ENCODE data around the gene PAMR1.

Gene PAMR1

GRCh38 chr11:35491231-35491871 is 34.1 kb downstream of the PAMR1 start:
- H3K27ac ChIP-seq (ENCODE audit: low read length), result no peak overlapping the region
- no peak overlapping the region for H3K9ac ChIP-seq (ENCODE audit: low read length)
- H3K27me3 ChIP-seq (ENCODE audit: control insufficient read depth, insufficient read depth, low read length), result no peaks in the 10 kb centered on the region
- H3K9me3 ChIP-seq (ENCODE audit: control insufficient read depth, low read depth, low read length), result no peaks in the 10 kb centered on the region
- no peaks in the 10 kb centered on the region for H3K36me3 ChIP-seq (ENCODE audit: control insufficient read depth, low read depth, low read length)
- peaks cover 2% of the 10 kb centered on the region for H3K4me1 ChIP-seq (ENCODE audit: control insufficient read depth, low read depth, low read length)
- no peak overlapping the region for H3K4me3 ChIP-seq (ENCODE audit: low read length)

GRCh38 chr11:35488117-35488516 is 37.3 kb downstream of the PAMR1 start:
- no peaks in the 10 kb centered on the region for H3K36me3 ChIP-seq (ENCODE audit: control insufficient read depth, low read depth, low read length)
- H3K9ac ChIP-seq (ENCODE audit: low read length), result no peak overlapping the region
- no peaks in the 10 kb centered on the region for H3K27me3 ChIP-seq (ENCODE audit: control insufficient read depth, insufficient read depth, low read length)
- peaks cover 1% of the 10 kb centered on the region for H3K9me3 ChIP-seq (ENCODE audit: control insufficient read depth, low read depth, low read length)
- H3K27ac ChIP-seq (ENCODE audit: low read length), result no peak overlapping the region
- H3K4me3 ChIP-seq (ENCODE audit: low read length), result no peak overlapping the region
- H3K4me1 ChIP-seq (ENCODE audit: control insufficient read depth, low read depth, low read length), result no peaks in the 10 kb centered on the region

- Histone ChIP-seq H3K27me3 (ENCODE audit: control insufficient read depth, insufficient read depth, low read length) (no peaks in the 10 kb centered on the region), H3K27ac (ENCODE audit: low read length) (no peak overlapping the region), H3K4me3 (ENCODE audit: low read length) (no peak overlapping the region), H3K9me3 (ENCODE audit: control insufficient read depth, low read depth, low read length) (peaks cover 6% of the 10 kb centered on the region), H3K4me1 (ENCODE audit: control insufficient read depth, low read depth, low read length) (no peaks in the 10 kb centered on the region), H3K36me3 (ENCODE audit: control insufficient read depth, low read depth, low read length) (no peaks in the 10 kb centered on the region), H3K9ac (ENCODE audit: low read length) (no peak overlapping the region)
Observed at GRCh38 chr11:35487532-35488078, 37.8 kb downstream of the PAMR1 start.

GRCh38 chr11:35486934-35487333 is 38.5 kb downstream of the PAMR1 start:
- H3K9ac ChIP-seq (ENCODE audit: low read length), result no peak overlapping the region
- no peaks in the 10 kb centered on the region for H3K36me3 ChIP-seq (ENCODE audit: control insufficient read depth, low read depth, low read length)
- no peak overlapping the region for H3K4me3 ChIP-seq (ENCODE audit: low read length)
- no peaks in the 10 kb centered on the region for H3K4me1 ChIP-seq (ENCODE audit: control insufficient read depth, low read depth, low read length)
- H3K9me3 ChIP-seq (ENCODE audit: control insufficient read depth, low read depth, low read length), result peaks cover 7% of the 10 kb centered on the region
- no peaks in the 10 kb centered on the region for H3K27me3 ChIP-seq (ENCODE audit: control insufficient read depth, insufficient read depth, low read length)
- no peak overlapping the region for H3K27ac ChIP-seq (ENCODE audit: low read length)

- Histone ChIP-seq H3K36me3 (ENCODE audit: control insufficient read depth, low read depth, low read length) (no peaks in the 10 kb centered on the region), H3K4me1 (ENCODE audit: control insufficient read depth, low read depth, low read length) (no peaks in the 10 kb centered on the region), H3K9ac (ENCODE audit: low read length) (no peak overlapping the region), H3K27me3 (ENCODE audit: control insufficient read depth, insufficient read depth, low read length) (no peaks in the 10 kb centered on the region), H3K9me3 (ENCODE audit: control insufficient read depth, low read depth, low read length) (peaks cover 7% of the 10 kb centered on the region), H3K4me3 (ENCODE audit: low read length) (no peak overlapping the region), H3K27ac (ENCODE audit: low read length) (no peak overlapping the region)
Observed at GRCh38 chr11:35486446-35486845, 39.0 kb downstream of the PAMR1 start.

- peaks cover 7% of the 10 kb centered on the region for H3K9me3 ChIP-seq (ENCODE audit: control insufficient read depth, low read depth, low read length)
Observed at GRCh38 chr11:35485656-35486322, 39.6 kb downstream of the PAMR1 start.

GRCh38 chr11:35484435-35484834 is 41.0 kb downstream of the PAMR1 start:
- Histone ChIP-seq H3K36me3 (ENCODE audit: control insufficient read depth, low read depth, low read length) (no peaks in the 10 kb centered on the region), H3K27ac (ENCODE audit: low read length) (no peak overlapping the region), H3K9ac (ENCODE audit: low read length) (no peak overlapping the region), H3K4me3 (ENCODE audit: low read length) (no peak overlapping the region), H3K4me1 (ENCODE audit: control insufficient read depth, low read depth, low read length) (no peaks in the 10 kb centered on the region), H3K9me3 (ENCODE audit: control insufficient read depth, low read depth, low read length) (peaks cover 7% of the 10 kb centered on the region), H3K27me3 (ENCODE audit: control insufficient read depth, insufficient read depth, low read length) (no peaks in the 10 kb centered on the region)

More at GRCh38 chr11:35485656-35486322, 39.6 kb downstream of the PAMR1 start:
- Histone ChIP-seq H3K27ac (ENCODE audit: low read length) (no peak overlapping the region), H3K4me3 (ENCODE audit: low read length) (no peak overlapping the region), H3K36me3 (ENCODE audit: control insufficient read depth, low read depth, low read length) (no peaks in the 10 kb centered on the region), H3K4me1 (ENCODE audit: control insufficient read depth, low read depth, low read length) (no peaks in the 10 kb centered on the region), H3K27me3 (ENCODE audit: control insufficient read depth, insufficient read depth, low read length) (no peaks in the 10 kb centered on the region), H3K9ac (ENCODE audit: low read length) (no peak overlapping the region)

GRCh38 chr11:35483131-35483820 is 42.1 kb downstream of the PAMR1 start:
- Histone ChIP-seq H3K4me3 (ENCODE audit: low read length) (no peak overlapping the region), H3K4me1 (ENCODE audit: control insufficient read depth, low read depth, low read length) (peaks cover 10% of the 10 kb centered on the region), H3K27me3 (ENCODE audit: control insufficient read depth, insufficient read depth, low read length) (no peaks in the 10 kb centered on the region), H3K9me3 (ENCODE audit: control insufficient read depth, low read depth, low read length) (peaks cover 7% of the 10 kb centered on the region), H3K27ac (ENCODE audit: low read length) (no peak overlapping the region), H3K36me3 (ENCODE audit: control insufficient read depth, low read depth, low read length) (no peaks in the 10 kb centered on the region), H3K9ac (ENCODE audit: low read length) (no peak overlapping the region)

GRCh38 chr11:35479731-35480130 is 45.7 kb downstream of the PAMR1 start:
- H3K9me3 ChIP-seq (ENCODE audit: control insufficient read depth, low read depth, low read length), result peaks cover 7% of the 10 kb centered on the region
- no peak overlapping the region for H3K4me3 ChIP-seq (ENCODE audit: low read length)
- no peak overlapping the region for H3K9ac ChIP-seq (ENCODE audit: low read length)
- H3K36me3 ChIP-seq (ENCODE audit: control insufficient read depth, low read depth, low read length), result no peaks in the 10 kb centered on the region
- no peaks in the 10 kb centered on the region for H3K27me3 ChIP-seq (ENCODE audit: control insufficient read depth, insufficient read depth, low read length)
- peaks cover 20% of the 10 kb centered on the region for H3K4me1 ChIP-seq (ENCODE audit: control insufficient read depth, low read depth, low read length)
- no peak overlapping the region for H3K27ac ChIP-seq (ENCODE audit: low read length)

GRCh38 chr11:35478471-35479091 is 46.8 kb downstream of the PAMR1 start:
- Histone ChIP-seq H3K27me3 (ENCODE audit: control insufficient read depth, insufficient read depth, low read length) (no peaks in the 10 kb centered on the region), H3K9ac (ENCODE audit: low read length) (no peak overlapping the region), H3K9me3 (ENCODE audit: control insufficient read depth, low read depth, low read length) (peaks cover 7% of the 10 kb centered on the region), H3K4me1 (ENCODE audit: control insufficient read depth, low read depth, low read length) (peaks cover 20% of the 10 kb centered on the region), H3K4me3 (ENCODE audit: low read length) (no peak overlapping the region), H3K27ac (ENCODE audit: low read length) (no peak overlapping the region), H3K36me3 (ENCODE audit: control insufficient read depth, low read depth, low read length) (no peaks in the 10 kb centered on the region)

GRCh38 chr11:35477901-35478300 is 47.5 kb downstream of the PAMR1 start:
- peaks cover 20% of the 10 kb centered on the region for H3K4me1 ChIP-seq (ENCODE audit: control insufficient read depth, low read depth, low read length)
- peak overlapping the region; percentile 11 for H3K4me3 ChIP-seq (ENCODE audit: low read length)
- no peak overlapping the region for H3K27ac ChIP-seq (ENCODE audit: low read length)
- no peaks in the 10 kb centered on the region for H3K36me3 ChIP-seq (ENCODE audit: control insufficient read depth, low read depth, low read length)
- H3K27me3 ChIP-seq (ENCODE audit: control insufficient read depth, insufficient read depth, low read length), result no peaks in the 10 kb centered on the region
- peak overlapping the region; percentile 6 for H3K9ac ChIP-seq (ENCODE audit: low read length)
- H3K9me3 ChIP-seq (ENCODE audit: control insufficient read depth, low read depth, low read length), result peaks cover 3% of the 10 kb centered on the region
